Loucy (cell line): ENCODE data around the gene SFXN3.

Experiments
- CTCF ChIP-seq: fragments of 200-600 bp; sonication (generic); conservative IDR thresholded peaks from 2 replicates; pipeline ENCODE4 v1.5.1; 2014; ENCODE audit warnings: mild to moderate bottlenecking, antibody characterized with exemption, low read length
- EZH2phosphoT487 ChIP-seq: fragments of 200-600 bp; IDR thresholded peaks from 2 replicates; pipeline ENCODE4 v1.6.1; 2018; ENCODE audit warnings: antibody characterized with exemption, mild to moderate bottlenecking, moderate library complexity, borderline replicate concordance

DNA sequence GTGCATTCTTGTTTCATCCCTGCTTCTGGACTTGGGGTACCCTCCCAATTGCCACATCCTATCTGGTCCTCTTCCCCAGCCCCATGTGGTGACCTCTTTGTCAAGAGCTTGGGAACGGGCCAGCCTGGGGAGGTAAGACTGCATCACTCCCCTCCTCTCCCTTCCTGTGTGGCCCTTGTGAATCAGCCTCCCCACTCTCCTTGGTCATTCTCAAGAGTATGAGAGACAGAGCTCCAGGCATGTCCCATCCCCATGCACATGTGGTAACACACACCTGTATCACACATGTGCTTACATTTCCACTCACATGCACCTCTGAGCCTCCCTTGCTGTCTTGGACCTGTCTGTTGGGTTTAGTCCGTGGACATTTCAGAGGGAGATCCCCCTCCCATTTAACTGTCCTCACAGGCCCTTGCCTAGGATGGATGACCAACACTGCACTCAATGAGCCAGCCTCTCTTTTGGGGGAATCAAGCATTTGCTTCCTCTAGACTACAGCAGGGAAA is 46.3 kb upstream of the SFXN3 start:
- no peak for TF ChIP-seq CTCF
- TF ChIP-seq EZH2phosphoT487, result no peak
